Glomerular visceral epithelial cell (primary cell): ENCODE results near the gene RNASEH2C.
"Not testable (repeated sequence)": the region's sequence is repeated elsewhere in the genome, so short reads cannot be mapped to it uniquely, and the experiment has no call there.

Source experiments
- DNase-seq: peaks from one replicate; pipeline ENCODE4 v3.0.0-alpha.2; 2016; ENCODE audit errors: extremely low spot score

The RNASEH2C gene

GRCh38 chr11:65720211-65720934, at the start of gene RNASEH2C:
RNASEH2C (minus strand) TSS chr11:65720798; CDS start chr11:65720758, 40 bp downstream.
- peak; percentile 75 for DNase-seq

DNA sequence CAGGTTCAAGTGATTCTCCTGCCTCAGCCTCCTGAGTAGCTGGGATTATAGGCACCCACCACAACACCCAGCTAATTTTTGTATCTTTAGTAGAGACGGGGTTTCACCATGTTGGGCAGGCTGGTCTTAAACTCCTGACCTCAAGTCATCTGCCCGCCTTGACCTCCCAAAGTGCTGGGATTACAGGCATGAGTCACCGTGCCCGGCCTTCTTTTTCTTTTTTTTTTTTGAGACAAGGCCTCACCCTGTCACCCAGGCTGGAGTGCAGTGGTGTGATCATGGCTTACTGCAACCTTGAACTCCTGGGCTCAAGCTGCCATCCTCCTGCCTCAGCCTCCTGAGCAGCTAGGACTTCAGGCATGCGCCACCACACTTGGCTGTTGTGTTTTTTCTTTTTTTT, 47.2 kb upstream of the RNASEH2C start:
- DNase-seq: not testable (repeated sequence)

DNA sequence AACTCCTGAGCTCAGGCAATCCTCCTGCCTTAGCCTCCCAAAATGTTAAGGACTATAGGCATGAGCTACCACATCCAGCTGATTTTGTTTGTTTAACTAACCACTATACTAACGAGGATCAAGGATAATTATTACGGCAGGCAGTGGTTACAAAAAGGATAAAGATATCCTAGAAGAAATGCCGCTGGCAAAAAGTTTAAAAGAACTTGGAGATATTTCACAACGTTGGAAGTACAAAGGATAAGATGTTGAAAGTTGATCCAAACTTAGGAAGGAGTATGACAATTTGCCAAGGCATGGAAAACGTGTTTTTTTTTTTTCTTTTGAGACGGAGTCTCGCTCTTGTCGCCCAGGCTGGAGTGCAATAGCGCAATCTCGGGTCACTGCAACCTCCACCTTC, 46.8 kb upstream of the RNASEH2C start:
- DNase-seq: no peak

GRCh38 chr11:65766535-65766934, 45.9 kb upstream of the RNASEH2C start:
- no peak for DNase-seq

- DNase-seq: no peak
Observed at GRCh38 chr11:65764434-65764833, 43.8 kb upstream of the RNASEH2C start.

DNA sequence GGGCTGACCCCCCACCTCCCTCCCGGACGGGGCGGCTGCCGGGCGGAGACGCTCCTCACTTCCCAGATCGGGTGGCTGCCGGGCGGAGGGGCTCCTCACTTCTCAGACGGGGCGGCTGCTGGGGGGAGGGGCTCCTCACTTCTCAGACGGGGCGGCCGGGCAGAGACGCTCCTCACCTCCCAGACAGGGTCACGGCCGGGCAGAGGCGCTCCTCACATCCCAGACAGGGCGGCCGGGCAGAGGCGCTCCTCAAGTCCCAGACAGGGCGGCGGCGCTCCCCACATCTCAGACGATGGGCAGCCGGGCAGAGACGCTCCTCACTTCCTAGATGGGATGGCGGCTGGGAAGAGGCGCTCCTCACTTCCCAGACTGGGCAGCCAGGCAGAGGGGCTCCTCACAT, 42.2 kb upstream of the RNASEH2C start:
- not testable (repeated sequence) for DNase-seq

GRCh38 chr11:65762169-65762568, 41.6 kb upstream of the RNASEH2C start:
- DNase-seq: not testable (repeated sequence)

DNA sequence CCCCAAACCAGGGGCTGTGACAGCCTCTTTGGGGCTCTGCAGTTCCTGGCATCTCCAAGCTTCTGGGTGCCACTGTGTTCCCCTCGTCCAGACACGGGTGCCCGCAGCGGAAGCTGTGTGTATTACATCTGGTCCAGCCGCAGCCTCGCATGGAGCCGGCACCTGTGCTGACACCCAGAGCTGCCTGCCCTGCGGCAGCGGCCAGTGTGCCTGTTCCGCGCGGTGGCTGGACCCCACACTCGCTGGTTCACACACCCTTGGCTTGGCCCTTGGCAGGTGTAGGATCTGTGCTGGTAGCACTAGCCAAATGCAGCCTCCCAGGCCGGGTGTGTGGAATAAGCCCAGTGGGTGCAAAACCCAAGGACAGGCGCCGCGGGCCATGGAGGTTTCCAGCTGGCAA, 24.5 kb upstream of the RNASEH2C start:
- DNase-seq: no peak

DNA sequence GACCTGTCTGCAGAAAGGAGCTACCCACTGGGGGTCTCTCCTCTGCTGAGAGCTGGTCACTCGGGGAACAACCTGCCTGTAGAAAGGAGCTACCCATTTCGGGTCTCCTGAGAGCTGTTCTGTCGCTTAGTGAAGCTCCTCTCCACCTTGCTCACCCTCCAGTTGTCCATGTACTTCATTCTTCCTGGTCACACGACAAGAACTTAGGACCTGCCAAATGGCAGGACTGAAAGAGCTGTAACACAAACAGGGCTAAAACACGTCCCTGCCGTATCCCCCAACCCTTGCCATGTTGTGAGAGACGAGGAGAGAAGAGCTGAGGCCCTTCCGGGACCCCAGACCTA, 24.1 kb upstream of the RNASEH2C start:
- no peak for DNase-seq

DNA sequence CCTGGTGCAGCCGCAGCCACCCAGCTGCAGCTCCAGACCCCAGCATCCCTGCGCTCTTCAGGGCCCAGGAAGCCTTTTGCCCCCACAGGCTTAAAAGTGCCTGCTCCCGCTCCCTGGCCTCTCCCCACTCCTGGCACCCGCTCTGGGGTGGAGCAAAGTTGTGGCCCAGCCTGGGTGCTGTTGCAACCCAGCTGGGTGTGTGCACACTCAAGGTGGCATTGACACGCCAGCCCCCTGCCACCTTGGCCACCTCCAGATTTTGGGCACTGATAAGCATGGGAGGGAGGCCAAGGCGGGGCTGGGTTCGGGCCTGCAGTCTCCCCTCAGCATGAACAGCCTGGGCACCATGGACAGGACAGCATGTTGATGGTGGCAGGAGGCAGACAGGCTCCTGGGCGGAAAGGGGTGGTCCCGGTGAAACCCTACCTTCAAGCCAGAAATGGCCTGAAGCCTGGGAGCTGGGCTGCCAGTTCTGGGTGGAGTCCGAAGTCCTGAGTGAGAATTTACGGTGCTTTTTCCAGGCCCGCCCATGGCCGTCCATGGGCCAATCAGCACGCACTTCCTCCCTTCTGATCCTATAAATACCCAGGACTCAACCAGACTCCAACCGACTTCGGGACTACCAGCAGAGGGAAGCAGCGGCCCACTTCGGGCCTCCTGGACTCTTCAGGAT, 23.6 kb upstream of the RNASEH2C start:
- DNase-seq: peak; percentile 16

DNA sequence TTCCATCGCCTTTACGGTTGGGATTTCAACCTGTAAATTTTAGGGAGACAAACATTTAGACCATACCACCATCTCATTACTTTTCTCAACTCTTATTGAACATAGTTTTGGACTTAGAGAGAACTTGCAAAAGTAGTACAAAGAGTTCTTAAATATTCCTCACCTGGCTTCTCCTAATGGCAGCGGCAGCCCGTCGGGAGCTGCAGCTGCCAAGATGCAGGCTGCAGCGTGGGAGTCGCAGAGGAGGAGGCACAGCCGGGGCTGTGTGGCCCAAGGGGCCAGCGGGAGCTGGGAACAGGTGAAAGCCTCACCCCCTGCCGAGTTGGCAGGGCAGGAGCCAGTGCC, 23.1 kb upstream of the RNASEH2C start:
- DNase-seq: no peak

DNA sequence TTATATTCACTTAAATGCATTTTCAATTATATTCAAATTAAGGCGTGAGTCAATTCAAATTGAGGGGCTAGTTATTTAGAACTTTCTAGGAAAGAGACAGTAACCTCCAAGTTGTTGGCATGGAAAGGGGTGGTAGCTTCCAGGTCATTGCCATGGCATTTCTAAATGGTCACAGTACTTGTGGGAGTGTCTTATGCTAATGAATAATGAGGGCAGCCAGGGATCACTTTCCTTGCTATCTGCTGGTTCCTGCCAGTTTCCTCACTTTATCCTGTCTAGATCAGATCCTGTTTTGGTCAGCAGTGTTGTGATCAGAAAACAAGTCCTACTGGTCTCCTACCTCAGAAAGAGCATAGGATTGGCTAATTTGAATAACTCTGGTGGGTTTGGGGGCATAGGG, 21.8 kb upstream of the RNASEH2C start:
- DNase-seq: no peak

- no peak for DNase-seq
Observed at GRCh38 chr11:65741185-65741584, 20.6 kb upstream of the RNASEH2C start.

DNA sequence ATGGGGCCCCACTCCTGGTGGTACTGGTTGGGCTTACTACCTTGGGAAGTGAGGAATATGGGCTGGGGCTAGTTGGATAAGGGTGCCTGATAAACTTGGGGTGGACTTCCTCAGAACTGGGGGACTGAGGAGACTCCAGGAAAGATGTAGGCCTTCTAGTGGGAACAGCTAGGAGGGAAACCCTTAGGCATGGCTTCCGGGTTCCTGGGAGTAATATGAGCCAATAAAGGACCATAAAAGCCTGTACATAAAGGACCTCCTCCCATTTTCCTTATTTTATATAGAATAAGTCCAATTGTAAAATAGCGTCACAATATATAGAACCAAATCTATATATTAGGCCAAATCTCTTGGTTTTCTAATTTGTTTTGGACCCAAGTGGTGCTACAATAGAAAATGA, 18.4 kb upstream of the RNASEH2C start:
- DNase-seq: no peak

DNA sequence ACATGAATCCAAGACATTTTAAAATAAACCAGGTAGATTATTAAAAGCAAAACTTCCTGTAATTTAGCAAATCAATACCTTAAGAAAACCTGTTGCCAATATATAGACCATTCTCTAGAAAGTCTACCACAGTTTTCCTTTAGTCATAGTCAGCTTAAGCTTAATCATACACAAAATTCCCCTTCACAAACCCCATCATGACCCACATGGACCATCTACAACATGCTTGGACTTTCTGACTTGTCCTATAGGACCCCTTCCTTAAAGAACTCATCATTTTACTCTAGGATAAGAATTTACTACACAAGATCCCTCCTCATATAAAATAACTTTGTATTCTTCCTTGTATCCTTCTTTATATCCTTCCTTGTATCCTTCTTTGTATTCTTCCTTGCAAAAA, 16.2 kb upstream of the RNASEH2C start:
- no peak for DNase-seq

DNA sequence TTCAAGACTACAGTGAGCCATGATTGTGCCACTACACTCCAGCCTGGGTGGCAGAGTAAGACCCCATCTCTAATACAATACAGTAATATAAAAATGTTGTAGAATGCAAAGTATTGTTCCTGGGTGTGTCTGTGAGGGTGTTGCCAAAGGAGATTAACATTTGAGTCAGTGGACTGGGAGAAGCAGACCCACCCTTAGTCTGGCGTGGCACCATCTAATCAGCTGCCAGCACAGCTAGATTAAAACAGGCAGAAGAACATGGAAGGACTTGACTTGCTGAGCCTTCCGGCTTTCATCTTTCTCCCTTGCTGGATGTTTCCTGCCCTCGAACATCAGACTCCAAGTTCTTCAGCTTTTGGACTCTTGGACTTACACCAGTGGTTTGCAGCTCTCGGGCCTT, 14.5 kb upstream of the RNASEH2C start:
- DNase-seq: not testable (repeated sequence)

DNA sequence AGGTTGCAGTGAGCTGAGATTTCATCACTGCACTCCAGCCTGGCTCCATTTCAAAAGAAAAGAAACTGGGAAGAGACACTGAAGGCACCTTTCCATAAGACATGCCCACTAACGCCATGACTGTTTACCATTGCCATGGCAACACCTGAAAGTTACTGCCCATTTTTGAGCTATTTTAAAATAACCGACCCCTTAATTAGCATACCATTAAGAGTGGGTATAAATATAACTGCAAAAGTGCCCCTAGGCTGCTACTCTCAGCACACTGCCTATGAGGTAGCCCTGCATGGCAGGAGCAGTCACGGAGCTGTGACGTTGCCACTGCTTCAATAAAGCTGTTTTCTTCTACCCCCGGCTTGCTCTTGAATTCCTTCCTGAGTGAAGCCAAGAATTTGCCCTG, 9.9 kb upstream of the RNASEH2C start:
- DNase-seq: no peak

GRCh38 chr11:65727865-65728264, 7.3 kb upstream of the RNASEH2C start:
- no peak for DNase-seq

DNA sequence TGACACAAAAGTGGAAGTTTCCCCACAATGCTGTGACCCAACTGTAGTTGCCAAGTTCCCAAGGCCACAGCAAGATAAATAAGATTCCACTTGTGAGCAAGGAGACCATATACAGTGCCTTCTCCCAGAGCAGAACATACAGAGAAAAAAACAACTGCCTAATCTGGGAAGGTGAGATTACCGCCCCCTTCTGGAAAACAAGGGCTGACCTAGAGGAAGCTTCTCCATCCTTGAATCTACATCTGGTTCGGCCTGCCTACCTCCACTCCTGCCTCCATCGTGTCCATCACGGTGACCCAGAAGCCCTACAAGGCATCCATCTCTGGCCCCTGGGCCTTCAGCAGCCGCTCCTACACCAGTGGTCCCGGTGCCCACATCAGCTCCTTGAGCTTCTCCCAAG, 6.1 kb upstream of the RNASEH2C start:
- no peak for DNase-seq

- no peak for DNase-seq
Observed at GRCh38 chr11:65722261-65722660, 1.7 kb upstream of the RNASEH2C start.

- DNase-seq: peak; percentile 37
Observed at GRCh38 chr11:65719871-65720210, 757 bp downstream of the RNASEH2C start.

DNA sequence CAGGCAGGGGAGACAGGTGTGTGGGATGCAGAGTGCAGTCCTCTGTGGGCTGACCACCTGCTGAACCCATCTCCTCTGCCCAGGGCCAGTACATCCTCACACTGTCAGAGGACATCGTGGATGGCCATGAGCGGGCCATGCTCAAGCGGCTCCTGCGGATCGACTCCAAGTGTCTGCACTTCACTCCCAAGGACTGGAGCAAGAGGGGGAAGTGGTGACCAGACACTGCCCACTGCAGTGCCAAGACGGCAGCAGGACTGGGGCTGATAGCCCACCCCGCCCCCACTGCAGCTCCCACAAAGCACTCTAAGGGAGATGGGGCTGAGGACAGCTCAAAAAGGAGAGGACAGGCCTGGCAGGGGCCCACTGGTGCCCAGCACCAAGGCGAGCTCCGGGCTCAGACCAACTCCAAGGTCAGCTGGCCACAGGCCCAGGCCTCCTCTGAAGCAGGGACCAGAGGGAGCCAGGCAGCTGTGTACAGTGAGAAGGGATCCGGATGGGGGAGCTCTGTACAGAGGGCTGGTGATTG, 1.6 kb downstream of the RNASEH2C start:
- peak; percentile 24 for DNase-seq

GRCh38 chr11:65718531-65718930, 2.1 kb downstream of the RNASEH2C start:
- DNase-seq: no peak

GRCh38 chr11:65717906-65718305, 2.7 kb downstream of the RNASEH2C start:
- no peak for DNase-seq
